GM13977 (cell line): ENCODE results near the gene SLC9A9.

ENCODE experiments used
- DNase-seq: peaks from one replicate; pipeline ENCODE4 v3.0.0; 2012; ENCODE audit warnings: low spot score
- CTCF ChIP-seq: IDR thresholded peaks from 2 replicates; pipeline ENCODE4 v1.5.1; 2012; ENCODE audit warnings: mild to moderate bottlenecking, control low read depth; ENCODE audit not compliant: insufficient read depth; ENCODE audit errors: extremely low read depth, missing control alignments
- in situ Hi-C: fragments of 300-500 bp; cut with MboI; formaldehyde crosslinking; loops from one replicate; pipeline ENCODE4 v1.12.0; 2022; ENCODE audit warnings: low sequenced_read_pairs, low pct_unique_long_range_greater_than_20kb, mixed read lengths, inconsistent platforms; ENCODE audit not compliant: unreplicated experiment

The SLC9A9 gene

GRCh38 chr3:143475981-143476380 lies 372.3 kb downstream of the SLC9A9 start:
- no peak for TF ChIP-seq CTCF
- no peak for DNase-seq
- in situ Hi-C loops, result no loop called here

GRCh38 chr3:143472731-143473523 lies 375.3 kb downstream of the SLC9A9 start:
- no peak for TF ChIP-seq CTCF

GRCh38 chr3:143471705-143472104 lies 376.6 kb downstream of the SLC9A9 start:
- in situ Hi-C loops, result no loop called here
- DNase-seq, result no peak
- no peak for TF ChIP-seq CTCF

More at GRCh38 chr3:143472731-143473523, 375.3 kb downstream of the SLC9A9 start:
- no peak for DNase-seq
- in situ Hi-C loops, result no loop called here

DNA sequence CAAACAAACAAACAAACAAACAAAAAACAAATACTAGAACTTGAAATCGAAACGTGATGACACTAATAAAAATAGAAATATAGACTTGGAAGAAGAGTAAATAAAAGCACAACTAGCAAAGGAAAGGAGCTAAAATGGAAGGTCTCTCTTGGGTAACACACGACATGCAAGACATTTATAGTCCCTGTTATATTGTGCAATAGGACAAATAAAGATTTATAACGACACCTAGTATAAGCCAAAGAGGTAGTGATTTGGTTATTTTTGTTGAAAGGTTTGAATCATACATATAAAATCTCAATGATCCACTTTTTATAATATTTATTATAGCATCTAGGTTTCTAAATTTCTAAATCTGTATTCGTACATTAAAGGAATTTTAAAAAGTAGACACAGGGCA lies 379.1 kb downstream of the SLC9A9 start:
- no peak for TF ChIP-seq CTCF
- in situ Hi-C loops, result no loop called here
- no peak for DNase-seq

DNA sequence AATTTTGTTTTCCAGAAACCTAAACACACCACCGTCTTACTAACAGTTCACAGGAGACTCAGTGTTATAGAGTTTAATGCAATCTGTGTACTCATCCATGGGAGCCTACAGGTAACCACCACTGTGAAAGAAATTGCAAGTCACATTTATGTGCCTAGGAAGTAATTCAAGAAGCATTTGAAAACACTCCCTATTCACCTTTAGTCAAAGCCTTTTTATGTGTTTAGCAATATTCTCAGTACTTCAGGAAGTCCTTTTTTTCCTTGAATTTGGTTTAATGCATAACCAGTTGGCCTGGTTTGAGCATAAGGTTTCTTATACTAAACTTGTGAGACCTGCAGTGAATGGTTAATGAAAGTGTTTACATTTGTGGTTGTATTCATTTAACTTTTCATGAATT lies 382.6 kb downstream of the SLC9A9 start:
- DNase-seq, result no peak
- TF ChIP-seq CTCF, result no peak
- in situ Hi-C loops, result no loop called here

- no peak for TF ChIP-seq CTCF
- in situ Hi-C loops, result no loop called here
- DNase-seq, result peak; percentile 11
Measured at GRCh38 chr3:143464850-143465249, 383.4 kb downstream of the SLC9A9 start.

- DNase-seq, result no peak
- in situ Hi-C loops, result no loop called here
- no peak for TF ChIP-seq CTCF
Measured at GRCh38 chr3:143455480-143455879, 392.8 kb downstream of the SLC9A9 start.
